ENCODE results near the gene ARHGAP45. TPM values are rescaled to one million over a fixed set of nuclear protein-coding genes. Genes with fewer than 3 reads are reported as not detected.

ARHGAP45 gene
- total RNA-seq, 1 experiment from 2014 or later = 31.5 TPM

DNA sequence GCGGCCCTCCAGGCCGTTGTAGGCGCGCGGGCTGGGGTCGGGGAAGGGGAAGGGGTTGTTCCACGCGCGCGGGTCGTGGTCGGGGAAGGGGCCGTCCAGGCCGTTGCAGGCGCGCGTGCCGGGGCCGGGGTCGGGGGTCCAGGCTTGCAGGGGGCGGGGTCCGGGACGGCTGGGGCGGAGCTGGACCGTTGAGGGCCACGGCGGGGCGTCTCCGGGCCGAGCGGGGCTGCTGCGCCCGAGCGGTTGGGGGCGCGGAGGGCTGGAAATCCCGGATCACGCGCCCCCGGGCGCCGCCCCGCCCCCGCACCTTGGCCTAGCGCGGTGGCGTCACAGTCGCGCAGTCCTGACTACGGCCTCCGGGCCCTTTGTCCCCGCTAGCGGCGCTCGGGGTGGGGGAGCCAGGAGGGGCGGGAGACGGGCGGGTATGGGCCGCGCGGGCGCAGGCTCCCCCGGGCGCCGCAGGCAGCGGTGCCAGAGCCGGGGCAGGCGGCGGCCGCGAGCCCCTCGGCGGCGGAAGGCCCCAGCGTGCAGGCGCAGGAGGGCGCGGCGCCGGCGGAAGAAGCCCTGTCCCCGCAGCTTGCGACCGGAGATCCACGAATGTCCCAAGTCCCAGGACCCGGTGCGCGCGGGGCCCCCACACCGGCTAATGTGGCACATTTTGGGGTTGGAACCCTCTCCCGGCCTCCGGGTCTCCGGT lies 37.5 kb downstream of the ARHGAP45 start:
- H3K79me2 ChIP-seq (ENCODE audit: low read length) = peaks cover 14% of the 10 kb centered on the region
- peaks cover 43% of the 10 kb centered on the region for H3K4me1 ChIP-seq (ENCODE audit: low read length)
- H3K9ac ChIP-seq (ENCODE audit: low read length) = peak overlapping the region; percentile 98
- peaks cover 5% of the 10 kb centered on the region; the same call in 1 of the 2 replicates for H4K20me1 ChIP-seq (ENCODE audit: insufficient read depth, low read depth, low read length)
- peak overlapping the region; percentile 95 for H3K4me3 ChIP-seq (ENCODE audit: low read length)
- peak overlapping the region; percentile 91 for H3K4me2 ChIP-seq (ENCODE audit: low read depth, low read length, poor library complexity, severe bottlenecking)
- peak; percentile 90 for DNase-seq
- no peaks in the 10 kb centered on the region for H3K36me3 ChIP-seq (ENCODE audit: insufficient read depth, low read length)
- no peaks in the 10 kb centered on the region for H3K27me3 ChIP-seq (ENCODE audit: low read length)
- peak overlapping the region; percentile 77 for H3K27ac ChIP-seq (ENCODE audit: low read length)
- H2AFZ ChIP-seq (ENCODE audit: low read length) = no peak overlapping the region
- H3K9me2 ChIP-seq (replicated peaks; ENCODE audit: insufficient read depth, low read length) = no peaks in the 10 kb centered on the region
- H3K9me3 ChIP-seq (ENCODE audit: low read length) = no peaks in the 10 kb centered on the region

DNA sequence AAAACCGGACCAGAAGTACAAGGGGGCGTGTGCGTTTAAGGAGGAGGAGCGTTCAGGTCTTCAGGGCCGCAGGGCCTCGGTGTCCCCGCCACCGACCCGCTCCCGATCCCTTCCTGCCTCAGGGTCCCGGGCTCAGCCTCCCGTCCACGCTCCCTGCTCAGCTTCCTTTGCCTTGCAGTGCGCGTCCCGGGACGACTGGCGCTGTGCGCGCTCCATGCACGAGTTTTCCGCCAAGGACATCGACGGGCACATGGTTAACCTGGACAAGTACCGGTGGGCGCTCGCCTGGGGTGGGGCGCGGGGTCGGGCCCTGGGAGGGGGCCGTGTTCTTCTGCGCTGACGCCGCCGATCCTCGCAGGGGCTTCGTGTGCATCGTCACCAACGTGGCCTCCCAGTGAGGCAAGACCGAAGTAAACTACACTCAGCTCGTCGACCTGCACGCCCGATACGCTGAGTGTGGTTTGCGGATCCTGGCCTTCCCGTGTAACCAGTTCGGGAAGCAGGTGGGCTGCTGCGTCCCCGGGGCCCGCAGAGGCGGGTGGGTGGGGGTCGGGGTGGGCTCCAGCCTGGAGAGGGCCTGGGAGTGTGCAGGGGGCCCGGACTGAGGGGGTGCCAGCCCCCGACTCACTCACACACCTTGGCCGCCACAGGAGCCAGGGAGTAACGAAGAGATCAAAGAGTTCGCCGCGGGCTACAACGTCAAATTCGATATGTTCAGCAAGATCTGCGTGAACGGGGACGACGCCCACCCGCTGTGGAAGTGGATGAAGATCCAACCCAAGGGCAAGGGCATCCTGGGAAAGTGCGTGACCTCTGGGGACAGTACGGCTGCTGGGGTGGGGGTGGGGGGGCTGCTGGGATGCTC lies 38.3 kb downstream of the ARHGAP45 start:
- peaks cover 14% of the 10 kb centered on the region for H3K79me2 ChIP-seq (ENCODE audit: low read length)
- no peaks in the 10 kb centered on the region for H3K36me3 ChIP-seq (ENCODE audit: insufficient read depth, low read length)
- H3K9ac ChIP-seq (ENCODE audit: low read length) = peak overlapping the region; percentile 98
- H3K4me2 ChIP-seq (ENCODE audit: low read depth, low read length, poor library complexity, severe bottlenecking) = peak overlapping the region; percentile 91
- H3K27ac ChIP-seq (ENCODE audit: low read length) = peak overlapping the region; percentile 77
- no peak for DNase-seq
- no peaks in the 10 kb centered on the region for H3K9me3 ChIP-seq (ENCODE audit: low read length)
- peaks cover 43% of the 10 kb centered on the region for H3K4me1 ChIP-seq (ENCODE audit: low read length)
- H2AFZ ChIP-seq (ENCODE audit: low read length) = no peak overlapping the region
- H3K9me2 ChIP-seq (replicated peaks; ENCODE audit: insufficient read depth, low read length) = no peaks in the 10 kb centered on the region
- H3K4me3 ChIP-seq (ENCODE audit: low read length) = peak overlapping the region; percentile 95
- H3K27me3 ChIP-seq (ENCODE audit: low read length) = no peaks in the 10 kb centered on the region
- H4K20me1 ChIP-seq (ENCODE audit: insufficient read depth, low read depth, low read length) = peaks cover 5% of the 10 kb centered on the region; the same call in 1 of the 2 replicates

DNA sequence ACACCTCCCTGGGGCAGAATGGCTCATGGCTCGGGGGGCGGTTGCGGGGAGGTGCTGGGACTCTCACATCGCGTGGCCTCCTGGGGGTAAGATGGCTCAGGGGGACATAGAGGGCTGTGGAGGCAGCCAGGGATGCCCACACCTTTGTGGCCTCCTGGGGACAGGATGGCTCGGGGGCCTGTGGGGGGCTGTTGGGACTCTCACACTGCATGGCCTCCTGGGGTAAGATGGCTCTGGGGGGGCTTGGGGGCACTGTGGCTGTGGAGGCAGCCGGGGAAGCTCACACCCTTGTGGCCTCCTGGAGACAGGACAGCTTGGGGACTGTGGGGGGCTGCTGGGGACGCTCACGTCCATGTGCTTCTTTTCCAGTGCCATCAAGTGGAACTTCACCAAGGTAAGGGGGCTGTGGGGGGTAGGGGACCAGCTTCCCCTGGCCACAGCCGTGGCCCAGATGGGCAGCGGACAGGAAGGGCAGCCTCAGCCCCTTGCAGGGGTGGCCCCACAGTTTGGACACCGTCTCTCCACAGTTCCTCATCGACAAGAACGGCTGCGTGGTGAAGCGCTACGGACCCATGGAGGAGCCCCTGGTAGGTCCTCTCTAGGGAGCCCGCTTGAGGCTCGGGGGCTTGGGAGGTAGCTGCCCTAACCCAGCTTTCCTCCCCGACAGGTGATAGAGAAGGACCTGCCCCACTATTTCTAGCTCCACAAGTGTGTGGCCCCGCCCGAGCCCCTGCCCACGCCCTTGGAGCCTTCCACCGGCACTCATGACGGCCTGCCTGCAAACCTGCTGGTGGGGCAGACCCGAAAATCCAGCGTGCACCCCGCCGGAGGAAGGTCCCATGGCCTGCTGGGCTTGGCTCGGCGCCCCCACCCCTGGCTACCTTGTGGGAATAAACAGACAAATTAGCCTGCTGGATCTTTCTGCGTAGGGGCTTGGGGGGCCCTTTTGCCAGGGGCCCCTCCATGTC lies 39.2 kb downstream of the ARHGAP45 start:
- H2AFZ ChIP-seq (ENCODE audit: low read length) = no peak overlapping the region
- H3K4me2 ChIP-seq (ENCODE audit: low read depth, low read length, poor library complexity, severe bottlenecking) = peak overlapping the region; percentile 91
- peaks cover 43% of the 10 kb centered on the region for H3K4me1 ChIP-seq (ENCODE audit: low read length)
- H3K9me2 ChIP-seq (replicated peaks; ENCODE audit: insufficient read depth, low read length) = no peaks in the 10 kb centered on the region
- peaks cover 14% of the 10 kb centered on the region for H3K79me2 ChIP-seq (ENCODE audit: low read length)
- H3K36me3 ChIP-seq (ENCODE audit: insufficient read depth, low read length) = no peaks in the 10 kb centered on the region
- no peaks in the 10 kb centered on the region for H3K27me3 ChIP-seq (ENCODE audit: low read length)
- peak overlapping the region; percentile 98 for H3K9ac ChIP-seq (ENCODE audit: low read length)
- no peak for DNase-seq
- H4K20me1 ChIP-seq (ENCODE audit: insufficient read depth, low read depth, low read length) = peaks cover 5% of the 10 kb centered on the region; the same call in 1 of the 2 replicates
- peak overlapping the region; percentile 71 for H3K27ac ChIP-seq (ENCODE audit: low read length)
- H3K9me3 ChIP-seq (ENCODE audit: low read length) = no peaks in the 10 kb centered on the region
- H3K4me3 ChIP-seq (ENCODE audit: low read length) = peak overlapping the region; percentile 95; the same call in 1 of the 2 replicates

DNA sequence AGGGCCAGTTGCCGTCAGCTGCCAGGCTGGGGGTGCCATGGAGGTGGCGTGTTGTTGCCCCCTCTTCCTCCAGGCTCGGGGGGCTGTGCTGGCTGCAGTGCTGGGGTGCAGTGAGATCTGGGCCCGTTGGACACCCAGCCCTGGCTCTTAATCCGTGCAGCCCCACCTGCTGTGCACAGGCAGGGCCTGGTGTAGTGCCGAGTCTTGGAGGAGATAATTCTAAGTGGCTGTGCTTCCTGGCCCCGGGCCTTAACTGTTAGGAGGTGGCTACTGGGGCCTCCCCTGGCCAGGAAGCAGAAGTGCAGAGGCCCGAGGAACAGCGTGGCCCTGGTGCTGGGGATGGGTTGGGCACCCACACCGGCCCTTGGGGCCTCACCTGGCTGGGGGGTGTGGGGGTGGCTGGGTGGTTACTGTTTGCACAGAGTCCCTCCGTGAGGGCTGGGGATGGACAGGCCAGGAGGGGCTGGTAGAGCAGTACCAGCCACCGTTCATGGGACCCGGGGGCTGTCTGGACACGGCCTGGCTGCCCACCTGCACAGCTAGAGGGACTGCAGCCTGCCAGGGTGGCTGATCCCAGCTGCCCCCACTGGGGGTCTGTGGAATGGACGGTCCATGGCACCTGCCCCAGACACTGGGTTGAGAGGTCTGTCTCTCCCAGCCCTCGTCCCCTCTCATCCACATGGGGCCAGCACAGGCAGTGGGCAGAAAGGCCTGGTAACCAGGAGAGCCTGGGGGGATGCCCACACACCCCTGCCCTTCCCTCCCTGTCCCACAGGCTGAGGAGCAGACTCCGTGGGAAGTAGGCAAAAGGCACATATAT lies 40.1 kb downstream of the ARHGAP45 start:
- no peaks in the 10 kb centered on the region for H3K9me2 ChIP-seq (replicated peaks; ENCODE audit: insufficient read depth, low read length)
- no peaks in the 10 kb centered on the region for H3K36me3 ChIP-seq (ENCODE audit: insufficient read depth, low read length)
- peaks cover 43% of the 10 kb centered on the region for H3K4me1 ChIP-seq (ENCODE audit: low read length)
- H2AFZ ChIP-seq (ENCODE audit: low read length) = no peak overlapping the region
- H3K27ac ChIP-seq (ENCODE audit: low read length) = peak overlapping the region; percentile 71
- peak; percentile 84 for DNase-seq
- H3K79me2 ChIP-seq (ENCODE audit: low read length) = peaks cover 14% of the 10 kb centered on the region
- H3K4me3 ChIP-seq (ENCODE audit: low read length) = peak overlapping the region; percentile 95; the same call in 1 of the 2 replicates
- H3K27me3 ChIP-seq (ENCODE audit: low read length) = no peaks in the 10 kb centered on the region
- H4K20me1 ChIP-seq (ENCODE audit: insufficient read depth, low read depth, low read length) = peaks cover 5% of the 10 kb centered on the region; the same call in 1 of the 2 replicates
- peak overlapping the region; percentile 98 for H3K9ac ChIP-seq (ENCODE audit: low read length)
- no peaks in the 10 kb centered on the region for H3K9me3 ChIP-seq (ENCODE audit: low read length)
- peak overlapping the region; percentile 91 for H3K4me2 ChIP-seq (ENCODE audit: low read depth, low read length, poor library complexity, severe bottlenecking)

DNA sequence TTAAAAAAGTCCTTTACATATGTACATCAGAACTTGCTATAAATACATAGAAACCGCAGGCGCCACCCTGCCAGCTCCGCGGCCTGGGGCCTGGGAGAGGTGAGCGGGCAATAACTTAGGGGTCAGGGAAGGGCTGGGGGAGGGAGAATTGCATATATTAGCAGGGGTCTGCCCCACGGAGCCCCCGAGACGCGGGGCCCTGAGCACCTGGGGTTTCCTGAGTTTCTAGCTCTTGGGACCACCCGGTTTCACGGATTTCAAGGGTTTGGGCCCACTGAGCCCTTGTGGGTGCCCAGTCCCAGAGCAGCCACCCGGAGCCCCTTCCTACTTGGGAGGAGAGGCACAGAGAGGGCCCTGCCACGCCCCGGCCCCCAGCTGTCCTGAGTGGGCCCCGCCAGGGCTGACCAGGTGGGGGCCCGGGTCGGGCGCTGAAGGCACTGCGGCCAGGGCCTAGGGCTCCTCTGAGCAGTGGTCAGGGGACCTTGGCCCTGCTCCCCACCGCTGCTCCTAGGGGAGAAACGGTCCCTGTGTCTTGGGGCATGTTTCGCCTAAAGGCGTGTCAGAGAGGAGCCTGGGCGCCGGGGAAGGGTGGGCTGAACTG lies 40.8 kb downstream of the ARHGAP45 start:
- H4K20me1 ChIP-seq (ENCODE audit: insufficient read depth, low read depth, low read length) = peaks cover 5% of the 10 kb centered on the region; the same call in 1 of the 2 replicates

DNA sequence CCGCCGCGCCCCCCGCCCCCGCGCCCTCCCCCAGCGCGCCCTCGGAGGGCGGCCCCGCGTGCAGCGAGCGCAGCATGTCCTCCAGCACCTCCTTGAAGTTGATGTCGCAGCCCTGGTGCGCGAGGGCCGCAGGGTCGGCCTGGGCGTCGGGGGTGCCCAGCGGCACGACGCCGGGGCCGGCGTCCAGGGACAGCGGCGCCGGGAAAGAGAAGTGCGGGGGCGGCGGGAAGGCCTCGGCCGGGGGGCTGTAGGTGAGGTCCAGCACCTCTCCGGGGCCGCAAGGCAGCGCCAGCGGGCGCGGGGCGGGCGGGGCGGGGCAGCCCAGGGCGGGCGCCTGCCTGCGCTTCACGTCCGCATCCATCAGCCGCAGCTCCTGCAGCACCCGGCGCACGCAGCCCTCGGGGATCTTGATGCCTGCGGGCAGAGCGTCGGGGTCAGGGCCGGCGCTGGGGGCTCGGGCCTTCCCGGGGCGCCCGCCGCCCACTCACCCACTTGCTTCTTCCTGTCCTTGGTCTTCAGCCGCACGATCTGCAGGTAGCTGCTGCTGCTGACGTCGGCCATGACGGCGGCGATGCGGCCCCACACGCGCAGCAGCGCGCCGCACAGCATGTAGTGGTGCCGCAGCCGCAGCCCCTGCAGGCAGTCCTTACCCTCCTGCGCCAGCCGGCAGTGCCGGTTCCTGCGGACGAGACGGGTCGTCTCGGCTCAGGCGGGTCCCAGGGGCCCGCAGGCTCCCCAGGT lies 41.5 kb downstream of the ARHGAP45 start:
- Histone ChIP-seq H3K9me3 (ENCODE audit: low read length) (no peaks in the 10 kb centered on the region), H4K20me1 (ENCODE audit: insufficient read depth, low read depth, low read length) (peaks cover 5% of the 10 kb centered on the region; the same call in 1 of the 2 replicates), H2AFZ (ENCODE audit: low read length) (no peak overlapping the region), H3K27me3 (ENCODE audit: low read length) (no peaks in the 10 kb centered on the region), H3K9me2 (replicated peaks; ENCODE audit: insufficient read depth, low read length) (no peaks in the 10 kb centered on the region), H3K4me3 (ENCODE audit: low read length) (no peak overlapping the region), H3K79me2 (ENCODE audit: low read length) (peaks cover 14% of the 10 kb centered on the region), H3K4me2 (ENCODE audit: low read depth, low read length, poor library complexity, severe bottlenecking) (no peak overlapping the region), H3K27ac (ENCODE audit: low read length) (no peak overlapping the region), H3K4me1 (ENCODE audit: low read length) (peaks cover 34% of the 10 kb centered on the region), H3K36me3 (ENCODE audit: insufficient read depth, low read length) (no peaks in the 10 kb centered on the region), H3K9ac (ENCODE audit: low read length) (no peak overlapping the region)
- DNase-seq = no peak

More for the DNA sequence above, 40.8 kb downstream of the ARHGAP45 start:
- H3K27me3 ChIP-seq (ENCODE audit: low read length) = no peaks in the 10 kb centered on the region
- peaks cover 14% of the 10 kb centered on the region for H3K79me2 ChIP-seq (ENCODE audit: low read length)
- peak overlapping the region; percentile 91 for H3K4me2 ChIP-seq (ENCODE audit: low read depth, low read length, poor library complexity, severe bottlenecking)
- peaks cover 40% of the 10 kb centered on the region for H3K4me1 ChIP-seq (ENCODE audit: low read length)
- peak; percentile 69 for DNase-seq
- H2AFZ ChIP-seq (ENCODE audit: low read length) = no peak overlapping the region
- H3K9ac ChIP-seq (ENCODE audit: low read length) = peak overlapping the region; percentile 98
- H3K4me3 ChIP-seq (ENCODE audit: low read length) = peak overlapping the region; percentile 95; the same call in 1 of the 2 replicates
- H3K9me3 ChIP-seq (ENCODE audit: low read length) = no peaks in the 10 kb centered on the region
- no peaks in the 10 kb centered on the region for H3K9me2 ChIP-seq (replicated peaks; ENCODE audit: insufficient read depth, low read length)
- H3K36me3 ChIP-seq (ENCODE audit: insufficient read depth, low read length) = no peaks in the 10 kb centered on the region
- peak overlapping the region; percentile 71 for H3K27ac ChIP-seq (ENCODE audit: low read length)
